ENCODE measurements around the gene TMEM150B.

The TMEM150B gene

DNA sequence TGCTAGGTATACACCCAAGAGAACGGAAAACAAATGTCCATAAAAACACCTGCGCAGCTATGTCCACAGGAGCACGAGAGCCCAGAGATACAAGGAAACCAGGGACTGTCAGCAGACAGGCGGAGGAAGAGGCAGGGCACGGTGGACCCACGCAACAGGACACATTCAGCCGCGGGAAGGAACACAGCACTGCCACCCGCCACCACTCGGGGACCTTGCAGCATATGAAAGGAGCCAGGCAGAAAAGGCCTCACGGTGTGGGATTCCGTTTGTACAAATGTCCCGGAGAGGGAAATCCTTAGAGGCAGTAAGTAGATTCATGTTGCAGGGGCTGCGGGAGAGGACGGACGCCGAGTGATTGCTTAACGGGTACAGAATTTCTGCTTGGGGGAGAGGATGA is 53.0 kb downstream of the TMEM150B start:
- Mint-ChIP-seq H3K27ac (no peak overlapping the region), H3K9me3 (no peaks in the 10 kb centered on the region), H3K36me3 (ENCODE audit: low read depth) (peaks cover 42% of the 10 kb centered on the region), H3K27me3 (no peaks in the 10 kb centered on the region), H3K4me3 (no peak overlapping the region), H3K4me1 (peaks cover 11% of the 10 kb centered on the region)
- DNase-seq (no peak), ATAC-seq (no peak)

- H3K4me1 Mint-ChIP-seq: no peaks in the 10 kb centered on the region
- H3K36me3 Mint-ChIP-seq (ENCODE audit: low read depth): peaks cover 43% of the 10 kb centered on the region
- no peak overlapping the region for H3K27ac Mint-ChIP-seq
- ATAC-seq: peak; percentile 33
- no peak overlapping the region for H3K4me3 Mint-ChIP-seq
- DNase-seq: no peak
- no peaks in the 10 kb centered on the region for H3K27me3 Mint-ChIP-seq
- peaks cover 8% of the 10 kb centered on the region for H3K9me3 Mint-ChIP-seq
Measured at GRCh38 chr19:55270172-55270942, 54.8 kb downstream of the TMEM150B start.

DNA sequence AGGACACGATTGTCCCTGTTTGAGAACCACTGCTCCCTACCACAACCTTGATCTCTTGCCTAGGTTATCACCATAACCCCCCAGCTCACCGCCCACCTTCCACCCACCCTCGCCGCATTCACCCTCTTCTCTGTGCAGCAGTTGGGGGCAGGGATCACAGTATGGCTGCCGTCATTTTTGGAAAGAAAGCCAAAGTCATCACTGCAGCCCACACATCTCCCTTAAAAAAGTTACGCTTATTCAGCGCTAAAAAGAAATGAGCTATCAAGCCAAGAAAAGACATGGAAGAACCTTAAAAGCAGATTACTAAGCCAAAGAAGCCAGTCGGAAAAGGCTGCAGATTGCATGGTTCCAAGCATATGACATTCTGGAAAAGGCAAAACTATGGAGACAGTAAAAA is 55.8 kb downstream of the TMEM150B start:
- H3K36me3 Mint-ChIP-seq (ENCODE audit: low read depth): peaks cover 36% of the 10 kb centered on the region
- no peak for ATAC-seq
- no peaks in the 10 kb centered on the region for H3K27me3 Mint-ChIP-seq
- no peak overlapping the region for H3K4me3 Mint-ChIP-seq
- DNase-seq: no peak
- H3K9me3 Mint-ChIP-seq: peaks cover 8% of the 10 kb centered on the region
- H3K27ac Mint-ChIP-seq: no peak overlapping the region
- no peaks in the 10 kb centered on the region for H3K4me1 Mint-ChIP-seq

DNA sequence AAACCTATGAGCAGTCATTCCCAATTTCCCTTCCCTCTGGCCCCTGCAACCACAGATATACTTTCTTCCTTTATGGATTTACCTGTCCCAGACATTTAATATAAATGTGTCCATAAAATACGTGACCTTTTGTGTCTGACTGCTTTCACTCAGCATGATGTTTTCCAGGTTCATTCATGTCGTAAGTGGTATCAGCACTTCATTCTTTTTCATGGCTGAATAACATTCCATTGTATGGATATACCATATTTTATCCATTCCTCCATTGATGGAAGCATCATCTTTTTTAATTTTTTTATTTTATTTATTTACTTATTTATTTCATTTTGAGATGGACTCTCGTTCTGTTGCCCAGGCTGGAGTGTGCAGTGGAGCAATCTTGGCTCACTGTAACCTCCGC is 58.3 kb downstream of the TMEM150B start:
- H3K27me3 Mint-ChIP-seq: no peaks in the 10 kb centered on the region
- no peaks in the 10 kb centered on the region for H3K4me1 Mint-ChIP-seq
- H3K36me3 Mint-ChIP-seq (ENCODE audit: low read depth): peaks cover 26% of the 10 kb centered on the region
- DNase-seq (no peak), ATAC-seq (no peak)
- peaks cover 8% of the 10 kb centered on the region for H3K9me3 Mint-ChIP-seq
- H3K4me3 Mint-ChIP-seq: no peak overlapping the region
- no peak overlapping the region for H3K27ac Mint-ChIP-seq

DNA sequence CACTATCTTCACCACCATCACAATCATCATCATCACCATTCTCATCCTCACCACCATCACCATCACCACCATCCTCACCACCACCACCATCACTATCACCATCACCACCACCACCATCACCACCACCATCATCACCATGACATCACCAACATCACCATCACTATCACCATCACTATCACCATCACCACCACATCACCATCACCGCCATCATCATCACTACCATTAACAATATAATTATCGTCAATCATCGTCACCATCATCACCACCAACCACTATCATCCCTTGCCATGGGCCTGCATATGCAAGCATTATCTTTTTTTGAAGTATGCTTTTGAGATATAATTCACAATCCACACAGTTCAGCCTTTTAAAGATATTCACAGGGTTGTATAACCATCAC is 58.7 kb downstream of the TMEM150B start:
- no peaks in the 10 kb centered on the region for H3K4me1 Mint-ChIP-seq
- peaks cover 8% of the 10 kb centered on the region for H3K9me3 Mint-ChIP-seq
- DNase-seq: no peak
- H3K4me3 Mint-ChIP-seq: no peak overlapping the region
- H3K36me3 Mint-ChIP-seq (ENCODE audit: low read depth): peaks cover 26% of the 10 kb centered on the region
- no peak for ATAC-seq
- H3K27me3 Mint-ChIP-seq: no peaks in the 10 kb centered on the region
- peak overlapping the region; percentile 1 for H3K27ac Mint-ChIP-seq

DNA sequence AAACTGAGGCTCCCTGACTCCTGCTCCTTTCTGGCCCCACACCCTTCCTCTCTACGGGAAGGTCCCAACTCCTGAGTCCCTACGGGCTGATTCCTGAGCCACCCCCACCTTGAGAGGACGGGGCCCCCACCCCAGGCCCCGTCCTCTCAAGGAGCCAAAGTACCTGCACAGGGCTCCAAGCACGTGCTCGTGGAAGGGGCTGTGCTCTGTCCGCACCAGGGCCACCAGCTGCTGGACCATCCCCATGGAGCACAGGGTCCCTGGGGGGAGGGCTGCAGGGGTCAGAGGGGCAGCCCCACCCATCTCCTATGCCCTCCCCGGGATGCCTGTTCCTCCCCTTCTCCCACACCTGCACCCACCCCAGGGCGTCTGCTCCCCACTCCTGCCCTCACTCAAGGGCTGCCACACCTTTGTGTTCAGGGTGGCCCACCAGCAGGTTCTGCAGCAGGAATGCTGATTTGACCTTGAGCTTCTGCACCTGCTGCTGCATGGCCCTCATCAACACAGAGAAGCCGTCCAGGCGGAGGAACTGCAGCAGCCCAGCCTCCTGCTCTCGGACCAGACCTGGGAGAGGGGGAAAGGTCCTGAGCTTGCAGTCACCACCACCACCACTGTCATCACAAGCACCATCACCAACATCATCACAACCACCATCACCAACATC is 59.3 kb downstream of the TMEM150B start:
- Mint-ChIP-seq H3K4me1 (no peaks in the 10 kb centered on the region), H3K27ac (peak overlapping the region; percentile 1), H3K36me3 (ENCODE audit: low read depth) (peaks cover 26% of the 10 kb centered on the region), H3K27me3 (no peaks in the 10 kb centered on the region), H3K9me3 (peaks cover 8% of the 10 kb centered on the region), H3K4me3 (no peak overlapping the region)
- DNase-seq: no peak
- ATAC-seq: no peak

DNA sequence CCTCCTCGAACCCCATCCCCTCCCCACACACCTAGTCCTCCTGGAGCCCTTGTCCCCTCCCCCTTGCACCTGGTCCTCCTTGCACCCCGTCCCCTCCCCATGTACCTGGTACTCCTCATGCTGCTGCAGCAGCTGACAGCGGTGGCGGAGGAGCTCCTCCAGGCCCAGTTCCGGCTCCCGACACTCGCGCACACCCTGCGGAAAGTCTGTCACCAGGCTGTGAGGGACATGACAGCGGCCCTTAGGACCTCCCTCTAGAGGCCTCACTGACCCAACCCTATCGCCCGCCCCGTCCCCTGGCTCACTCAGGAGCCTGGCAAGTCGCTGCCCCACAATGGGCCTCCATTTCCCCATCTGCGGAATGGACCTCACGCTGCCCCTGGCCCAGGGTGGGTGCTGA is 60.0 kb downstream of the TMEM150B start:
- H3K36me3 Mint-ChIP-seq (ENCODE audit: low read depth): peaks cover 21% of the 10 kb centered on the region
- no peak overlapping the region for H3K27ac Mint-ChIP-seq
- ATAC-seq (no peak), DNase-seq (no peak)
- H3K9me3 Mint-ChIP-seq: peaks cover 8% of the 10 kb centered on the region
- H3K4me1 Mint-ChIP-seq: peaks cover 4% of the 10 kb centered on the region
- no peak overlapping the region for H3K4me3 Mint-ChIP-seq
- H3K27me3 Mint-ChIP-seq: no peaks in the 10 kb centered on the region

- peaks cover 8% of the 10 kb centered on the region for H3K9me3 Mint-ChIP-seq
- no peak overlapping the region for H3K27ac Mint-ChIP-seq
- peaks cover 18% of the 10 kb centered on the region for H3K36me3 Mint-ChIP-seq (ENCODE audit: low read depth)
- no peak for DNase-seq
- H3K4me3 Mint-ChIP-seq: no peak overlapping the region
- H3K27me3 Mint-ChIP-seq: no peaks in the 10 kb centered on the region
- peaks cover 7% of the 10 kb centered on the region for H3K4me1 Mint-ChIP-seq
- no peak for ATAC-seq
Measured at GRCh38 chr19:55264531-55264930, 60.6 kb downstream of the TMEM150B start.
